ENCODE data around the gene CGREF1. TPM values are rescaled to one million over a fixed set of nuclear protein-coding genes. Genes with fewer than 3 reads are reported as not detected.
A peak's percentile ranks its signal among the peaks of the same experiment; 100 is the strongest.

Gene CGREF1
- total RNA-seq, 1 donor from 2014 or later: 0.31 TPM

DNA sequence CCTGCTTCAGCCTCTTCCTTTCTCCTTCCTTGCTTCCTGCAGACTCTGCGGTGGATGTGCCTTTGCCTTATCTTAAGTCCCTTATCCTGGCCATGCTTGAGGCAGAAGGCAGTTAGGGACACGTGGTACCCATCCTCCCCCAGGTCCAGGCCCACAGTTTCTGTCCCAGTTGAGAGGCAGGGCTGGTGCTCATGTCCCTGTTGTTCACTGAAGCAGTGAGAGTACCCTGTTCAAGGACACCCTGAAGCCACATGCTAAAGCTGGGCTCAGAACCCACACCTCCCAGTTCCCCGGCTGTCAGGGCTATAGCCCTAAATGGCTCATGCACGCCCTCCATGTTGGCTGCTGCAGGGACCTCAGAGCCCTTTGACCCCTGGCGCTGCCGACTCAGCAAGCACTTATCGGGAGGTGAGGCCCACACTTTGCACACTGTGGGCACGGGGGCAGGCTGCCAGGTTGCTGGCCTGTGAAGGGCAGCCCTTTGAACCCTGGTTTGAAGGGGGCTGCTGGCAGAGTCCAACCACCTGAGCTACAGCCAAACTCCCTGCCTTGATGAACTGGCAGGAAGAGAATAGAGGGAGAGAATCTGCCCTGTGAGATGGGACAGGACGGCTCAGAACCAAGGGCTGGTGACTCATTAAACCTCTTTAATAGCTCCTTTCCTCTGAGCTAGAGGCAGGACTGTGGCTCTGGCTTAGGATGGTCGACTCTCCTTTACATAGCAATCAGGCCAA is 26.1 kb downstream of the CGREF1 start:
- Mint-ChIP-seq H3K27ac (no peak overlapping the region), H3K27me3 (no peaks in the 10 kb centered on the region), H3K4me3 (no peak overlapping the region), H3K36me3 (ENCODE audit: low read depth) (no peaks in the 10 kb centered on the region), H3K9me3 (no peaks in the 10 kb centered on the region), H3K4me1 (peaks cover 11% of the 10 kb centered on the region)
- CTCF ChIA-PET: no interaction called here
- TF ChIP-seq, protein P1, sequence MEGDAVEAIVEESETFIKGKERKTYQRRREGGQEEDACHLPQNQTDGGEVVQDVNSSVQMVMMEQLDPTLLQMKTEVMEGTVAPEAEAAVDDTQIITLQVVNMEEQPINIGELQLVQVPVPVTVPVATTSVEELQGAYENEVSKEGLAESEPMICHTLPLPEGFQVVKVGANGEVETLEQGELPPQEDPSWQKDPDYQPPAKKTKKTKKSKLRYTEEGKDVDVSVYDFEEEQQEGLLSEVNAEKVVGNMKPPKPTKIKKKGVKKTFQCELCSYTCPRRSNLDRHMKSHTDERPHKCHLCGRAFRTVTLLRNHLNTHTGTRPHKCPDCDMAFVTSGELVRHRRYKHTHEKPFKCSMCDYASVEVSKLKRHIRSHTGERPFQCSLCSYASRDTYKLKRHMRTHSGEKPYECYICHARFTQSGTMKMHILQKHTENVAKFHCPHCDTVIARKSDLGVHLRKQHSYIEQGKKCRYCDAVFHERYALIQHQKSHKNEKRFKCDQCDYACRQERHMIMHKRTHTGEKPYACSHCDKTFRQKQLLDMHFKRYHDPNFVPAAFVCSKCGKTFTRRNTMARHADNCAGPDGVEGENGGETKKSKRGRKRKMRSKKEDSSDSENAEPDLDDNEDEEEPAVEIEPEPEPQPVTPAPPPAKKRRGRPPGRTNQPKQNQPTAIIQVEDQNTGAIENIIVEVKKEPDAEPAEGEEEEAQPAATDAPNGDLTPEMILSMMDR (IDR thresholded peaks at IDR 0.05): no peak
- POLR2A ChIA-PET: no interaction called here
- DNase-seq (no peak), ATAC-seq (ENCODE audit: low read depth) (no peak)
- intact Hi-C loops (cut with micrococcal nuclease): no loop called here

DNA sequence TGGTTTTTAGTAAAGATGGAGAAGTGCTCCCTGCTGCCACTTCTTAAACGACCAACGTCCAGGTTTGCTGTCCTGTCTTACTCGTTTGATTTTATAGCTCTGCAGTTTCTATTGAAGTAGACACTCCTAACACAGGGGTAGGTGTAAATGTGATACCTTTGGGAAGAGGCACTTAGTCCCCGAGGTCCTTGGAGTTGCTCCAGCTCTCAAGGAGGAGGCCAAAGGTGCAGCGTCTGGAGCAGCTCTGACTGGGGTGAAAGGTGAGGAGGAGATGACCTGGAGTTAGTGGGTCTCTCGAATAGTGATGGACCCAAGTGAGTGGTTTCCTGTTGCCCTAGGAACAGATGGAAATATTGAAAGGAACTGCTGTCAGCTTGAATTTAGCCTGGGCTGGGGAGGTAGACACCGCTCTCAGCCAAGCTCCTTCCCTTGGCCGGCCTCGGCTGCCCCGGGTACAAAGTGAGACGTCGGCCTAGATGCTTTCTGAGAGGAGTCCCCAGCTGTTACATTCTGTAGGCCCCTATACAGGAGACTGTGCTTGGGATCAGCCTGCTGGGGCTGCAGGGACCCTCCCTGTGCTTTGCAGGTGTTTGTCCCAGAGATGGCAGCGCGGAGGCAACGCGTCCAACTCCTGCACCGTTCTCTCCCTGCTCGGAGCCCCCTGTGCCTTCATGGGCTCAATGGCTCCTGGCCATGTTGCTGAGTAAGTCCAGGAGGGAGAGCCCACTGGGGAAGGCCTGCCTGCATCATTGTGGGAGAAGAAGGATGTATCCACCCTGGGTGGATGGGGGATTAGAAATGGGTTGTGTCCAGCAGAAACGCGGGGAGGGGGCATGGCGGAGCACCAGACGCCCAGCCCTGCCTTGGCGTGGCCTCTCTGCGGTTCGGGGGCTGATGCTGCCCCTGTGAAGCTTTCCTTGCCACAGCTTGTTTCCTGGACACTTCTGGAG is 26.9 kb downstream of the CGREF1 start:
- intact Hi-C loops (cut with micrococcal nuclease): no loop called here

DNA sequence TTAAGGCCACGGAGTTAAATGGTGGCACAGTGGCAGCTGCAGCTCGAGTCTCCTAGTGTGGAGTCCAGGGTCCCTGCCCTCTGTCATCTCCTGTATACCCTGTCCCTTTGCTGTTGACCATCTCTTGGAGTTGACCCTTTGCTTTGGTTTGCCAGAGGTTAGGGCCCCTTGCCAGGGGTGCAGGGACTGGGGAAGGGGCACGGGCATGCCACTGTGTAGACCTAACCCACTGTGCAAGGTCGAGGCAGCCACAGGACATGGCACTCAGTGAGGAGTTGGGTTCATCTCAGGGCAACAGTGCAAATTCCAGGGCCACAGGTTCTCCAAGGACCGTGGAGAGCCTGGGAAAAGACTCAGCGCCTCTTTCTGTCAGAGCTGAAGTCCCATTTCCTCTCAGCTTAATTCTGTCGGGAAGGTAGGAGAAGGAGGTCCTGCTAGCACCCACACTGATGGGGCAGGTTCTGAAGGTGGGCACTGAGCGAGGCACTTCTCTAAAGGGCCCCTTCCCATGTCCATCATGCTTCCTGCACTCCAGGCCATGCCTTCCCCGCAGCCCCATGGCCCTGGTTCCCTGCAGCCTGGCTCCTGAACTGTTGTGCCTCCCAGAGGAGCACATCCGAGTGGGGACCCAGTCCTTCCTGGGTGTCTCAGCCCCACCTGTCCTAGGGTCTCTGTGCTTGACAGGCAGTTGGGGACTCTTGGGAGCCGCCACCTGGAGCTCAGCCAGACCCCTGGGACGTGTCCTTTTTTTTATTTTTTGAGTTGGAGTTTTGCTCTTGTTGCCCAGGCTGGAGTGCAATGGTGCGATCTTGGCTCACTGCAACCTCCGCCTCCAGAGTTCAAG is 29.6 kb downstream of the CGREF1 start:
- Mint-ChIP-seq H3K27ac (no peak overlapping the region), H3K36me3 (ENCODE audit: low read depth) (no peaks in the 10 kb centered on the region), H3K4me1 (peaks cover 12% of the 10 kb centered on the region), H3K27me3 (no peaks in the 10 kb centered on the region), H3K4me3 (no peak overlapping the region), H3K9me3 (no peaks in the 10 kb centered on the region)
- ATAC-seq (ENCODE audit: low read depth) (no peak), DNase-seq (no peak)
- CTCF ChIA-PET: interaction anchor here (4.4 kb wide), 1 partner anchor 128 kb away, joined by 12 read pairs; no protein-coding TSS in a partner anchor
- POLR2A ChIA-PET: interaction anchor here (0.6 to 4.2 kb wide), 3 partner anchors 18 to 155 kb away, joined by 3 to 27 read pairs (median 9); partner anchors contain the start of genes AGBL5 and OST4
- TF ChIP-seq, protein P1 (IDR thresholded peaks at IDR 0.05): no peak
- intact Hi-C loops (cut with micrococcal nuclease): loop anchor here (5.0 to 10.0 kb wide), 2 partner anchors 242 to 495 kb away; partner anchors contain the start of genes DPYSL5 and ZNF512

More for the DNA sequence above, 26.9 kb downstream of the CGREF1 start:
- Mint-ChIP-seq H3K27ac (no peak overlapping the region), H3K36me3 (ENCODE audit: low read depth) (no peaks in the 10 kb centered on the region), H3K4me1 (peaks cover 14% of the 10 kb centered on the region), H3K4me3 (no peak overlapping the region), H3K27me3 (no peaks in the 10 kb centered on the region), H3K9me3 (no peaks in the 10 kb centered on the region)
- ChIA-PET POLR2A (interaction anchor here (0.5 kb wide), 1 partner anchor 174 kb away, joined by 4 read pairs; no protein-coding TSS in a partner anchor), CTCF (interaction anchor here (0.9 kb wide), 1 partner anchor 211 kb away, joined by 3 read pairs; no protein-coding TSS in a partner anchor)
- ATAC-seq (ENCODE audit: low read depth): no peak
- DNase-seq: no peak
- TF ChIP-seq, protein P1 (IDR thresholded peaks at IDR 0.05): no peak

DNA sequence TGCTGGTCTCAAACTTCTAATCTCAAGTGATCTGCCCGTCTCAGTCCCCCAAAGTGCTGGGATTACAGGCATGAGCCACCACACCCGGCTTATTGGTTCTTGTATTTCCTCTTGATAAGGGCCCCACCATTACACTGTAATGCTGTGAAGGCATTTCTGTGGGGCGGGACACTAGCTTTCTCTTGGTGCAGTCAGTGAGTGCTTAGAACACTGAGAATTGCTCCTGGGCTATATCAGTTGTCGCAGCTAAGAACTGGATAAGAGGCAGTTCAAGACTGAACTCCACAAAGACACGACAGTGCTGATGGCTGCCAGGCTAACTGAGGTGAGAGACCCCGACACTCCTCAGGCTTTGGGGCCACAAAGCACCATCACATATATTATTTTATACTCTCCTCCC is 30.3 kb downstream of the CGREF1 start:
- CTCF ChIA-PET: interaction anchor here (1.7 to 4.4 kb wide), 2 partner anchors 127 to 191 kb away, joined by 4 to 12 read pairs; no protein-coding TSS in a partner anchor
- DNase-seq (no peak), ATAC-seq (ENCODE audit: low read depth) (no peak)
- Mint-ChIP-seq H3K4me1 (peaks cover 12% of the 10 kb centered on the region), H3K27me3 (no peaks in the 10 kb centered on the region), H3K4me3 (peak overlapping the region; percentile 11), H3K36me3 (ENCODE audit: low read depth) (no peaks in the 10 kb centered on the region), H3K9me3 (no peaks in the 10 kb centered on the region), H3K27ac (no peak overlapping the region)
- TF ChIP-seq, protein P1 (IDR thresholded peaks at IDR 0.05): no peak
- intact Hi-C loops (cut with micrococcal nuclease): loop anchor here (5.0 to 10.0 kb wide), 2 partner anchors 241 to 496 kb away; partner anchors contain the start of genes DPYSL5 and ZNF512
- POLR2A ChIA-PET: interaction anchor here (0.7 to 4.2 kb wide), 4 partner anchors 17 to 45 kb away, joined by 5 to 27 read pairs (median 8); partner anchors contain the start of genes AGBL5, OST4 and PREB
